ENCODE measurements around the gene CYBC1.

GRCh38 chr17:82497483-82498405, 47.2 kb upstream of the CYBC1 start:
- TF ChIP-seq EZH2 (IDR thresholded peaks at IDR 0.05) (no peak), FOXP2 (optimal IDR thresholded peaks at IDR 0.05; ENCODE audit: control extremely low read depth, extremely low read length, insufficient read depth) (no peak), POLR2AphosphoS5 (IDR thresholded peaks at IDR 0.05; ENCODE audit: borderline replicate concordance, low read depth, low read length) (no peak)

Measured in SK-N-MC (cell line).